ENCODE data around the gene PMAIP1. TPM values are rescaled to one million over a fixed set of nuclear protein-coding genes. Genes with fewer than 3 reads are reported as not detected.

PMAIP1 gene
- polyA plus RNA-seq, 1 of the 3 experiments (the other 2 are of a cell fraction) = 76.9 TPM

GRCh38 chr18:59940068-59940467, 40.3 kb downstream of the PMAIP1 start (continued):
- no peak for TF ChIP-seq JUND (IDR thresholded peaks at IDR 0.05)
- no peak for TF ChIP-seq MXI1 (IDR thresholded peaks at IDR 0.05; ENCODE audit: low read depth, low read length)
- no peak for TF ChIP-seq ELF1 (IDR thresholded peaks at IDR 0.05)
- no peak for TF ChIP-seq RXRA (IDR thresholded peaks at IDR 0.05; ENCODE audit: borderline replicate concordance, low read depth)

DNA sequence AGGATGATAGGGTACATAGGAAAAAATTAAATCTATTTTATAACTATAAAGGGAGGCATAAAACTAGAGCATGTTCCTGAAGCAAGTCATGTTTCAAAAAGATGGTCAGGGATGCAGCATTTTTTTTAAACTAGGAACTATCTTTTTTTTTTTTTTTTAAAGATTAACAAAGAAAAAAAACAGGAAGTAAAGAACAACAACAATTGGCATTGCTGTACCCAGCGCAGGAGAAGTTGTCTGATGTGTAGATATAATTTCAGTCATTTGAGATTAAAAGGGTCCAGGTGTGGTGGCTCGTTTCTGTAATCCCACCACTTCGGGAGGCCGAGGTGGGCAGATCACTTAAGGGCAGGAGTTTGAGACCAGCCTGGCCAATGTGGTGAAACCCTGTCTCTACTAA, 41.5 kb downstream of the PMAIP1 start:
- Histone ChIP-seq H3F3A (replicated peaks; ENCODE audit: insufficient read depth) (no peaks in the 10 kb centered on the region), H3K4me3 (ENCODE audit: low read depth in 2 of 2, low read length in 1 of 2) (no peak overlapping the region), H3K4me2 (no peak overlapping the region), H3K36me3 (replicated peaks in 1 of 2; ENCODE audit: control insufficient read depth in 1 of 2, insufficient read depth in 2 of 2, low read length in 1 of 2) (no peaks in the 10 kb centered on the region), H3K9me3 (no peaks in the 10 kb centered on the region), H4K20me1 (ENCODE audit: insufficient read depth) (no peaks in the 10 kb centered on the region), H3K27ac (ENCODE audit: low read depth in 2 of 2, low read length in 1 of 2) (no peak overlapping the region), H3K79me2 (ENCODE audit: insufficient read depth) (no peaks in the 10 kb centered on the region), H3K27me3 (ENCODE audit: insufficient read depth) (no peaks in the 10 kb centered on the region), H2AFZ (ENCODE audit: low read depth) (no peak overlapping the region), H3K9me2 (no peaks in the 10 kb centered on the region), H3K4me1 (ENCODE audit: control insufficient read depth in 1 of 2, insufficient read depth in 2 of 2, low read depth in 1 of 2, low read length in 1 of 2) (peaks cover 0 to 5% of the 10 kb centered on the region in 2 experiments; a peak in 1 of 4 replicates), H3K9ac (no peak overlapping the region)
- 88% methylated on average over 4 of the region's 4 CpGs for WGBS (ENCODE audit: low lambda C conversion rate)
- ChIA-PET POLR2A (no interaction called here), CTCF (no interaction called here)
- TF ChIP-seq TCF12 (IDR thresholded peaks at IDR 0.05) (no peak), CTCF (IDR thresholded peaks at IDR 0.05) (no peak), EP300 (IDR thresholded peaks at IDR 0.05; ENCODE audit: borderline replicate concordance in 1 of 2, low read depth in 1 of 2, low read length in 1 of 2) (no peak), GATA2 (CRISPR knock-in tag; IDR thresholded peaks at IDR 0.05) (no peak), TEAD4 (IDR thresholded peaks at IDR 0.05; ENCODE audit: borderline replicate concordance, insufficient read depth) (no peak), RCOR1 (IDR thresholded peaks at IDR 0.05; ENCODE audit: low read length) (no peak), TAF1 (IDR thresholded peaks at IDR 0.05; ENCODE audit: borderline replicate concordance, low read depth, low read length) (no peak), IRF3 (IDR thresholded peaks at IDR 0.05; ENCODE audit: low read depth, low read length) (no peak)
- TF ChIP-seq, protein P1, sequence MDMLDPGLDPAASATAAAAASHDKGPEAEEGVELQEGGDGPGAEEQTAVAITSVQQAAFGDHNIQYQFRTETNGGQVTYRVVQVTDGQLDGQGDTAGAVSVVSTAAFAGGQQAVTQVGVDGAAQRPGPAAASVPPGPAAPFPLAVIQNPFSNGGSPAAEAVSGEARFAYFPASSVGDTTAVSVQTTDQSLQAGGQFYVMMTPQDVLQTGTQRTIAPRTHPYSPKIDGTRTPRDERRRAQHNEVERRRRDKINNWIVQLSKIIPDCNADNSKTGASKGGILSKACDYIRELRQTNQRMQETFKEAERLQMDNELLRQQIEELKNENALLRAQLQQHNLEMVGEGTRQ (IDR thresholded peaks at IDR 0.05; ENCODE audit: borderline replicate concordance, low read depth, low read length) = no peak
- no peak for DNase-seq
